Smooth muscle cell (in vitro differentiated cells): Measurements from ENCODE around the gene BZW2. TPM values are rescaled to one million over a fixed set of nuclear protein-coding genes. Genes with fewer than 3 reads are reported as not detected.

Experiments
- DNase-seq: peaks from one replicate; lab custom pipeline; 2025; ENCODE audit not compliant: unreplicated experiment; lab: John Stamatoyannopoulos, UW
- H2AFZ ChIP-seq: fragments of 200-600 bp; sonication (generic); 2 replicates; pipeline ENCODE4 v1.6.0; 2016; ENCODE audit warnings: antibody characterized with exemption, low read depth, mild to moderate bottlenecking
- H3F3A ChIP-seq: fragments of 200-600 bp; sonication (generic); 2 replicates; pipeline ENCODE4 v1.6.0; 2017; ENCODE audit warnings: antibody characterized with exemption, low read depth
- H3K27ac ChIP-seq: fragments of 200-600 bp; sonication (generic); 2 replicates; pipeline ENCODE4 v1.5.1; 2016; ENCODE audit warnings: low read depth, mild to moderate bottlenecking
- H3K27me3 ChIP-seq: fragments of 200-600 bp; sonication (generic); 2 replicates; pipeline ENCODE4 v1.6.1; 2016; ENCODE audit warnings: low read depth, mild to moderate bottlenecking
- H3K36me3 ChIP-seq: fragments of 200-600 bp; sonication (generic); 2 replicates; pipeline ENCODE4 v1.5.1; 2016; ENCODE audit warnings: low read depth
- H3K4me1 ChIP-seq: fragments of 200-600 bp; sonication (generic); 2 replicates; pipeline ENCODE4 v1.5.1; 2016; ENCODE audit warnings: low read depth
- H3K4me2 ChIP-seq: fragments of 200-600 bp; sonication (generic); 2 replicates; pipeline ENCODE4 v1.6.0; 2016; ENCODE audit warnings: mild to moderate bottlenecking
- H3K4me3 ChIP-seq: fragments of 200-600 bp; sonication (generic); 2 replicates; pipeline ENCODE4 v1.5.1; 2016; ENCODE audit warnings: mild to moderate bottlenecking
- H3K79me2 ChIP-seq: fragments of 200-600 bp; sonication (generic); 2 replicates; pipeline ENCODE4 v1.6.0; 2016; ENCODE audit warnings: low read depth, mild to moderate bottlenecking
- H3K9ac ChIP-seq: fragments of 200-600 bp; sonication (generic); 2 replicates; pipeline ENCODE4 v1.6.0; 2016; ENCODE audit warnings: low read depth
- H3K9me3 ChIP-seq: fragments of 200-600 bp; sonication (generic); replicated peaks from 2 replicates; pipeline ENCODE4 v1.5.1; 2016; ENCODE audit warnings: low read depth
- H4K20me1 ChIP-seq: fragments of 200-600 bp; sonication (generic); 2 replicates; pipeline ENCODE4 v1.6.0; 2016; ENCODE audit warnings: low read depth
- CTCF ChIP-seq: fragments of 200-600 bp; sonication (generic); IDR thresholded peaks from 2 replicates; pipeline ENCODE4 v1.5.1; 2017; ENCODE audit warnings: borderline replicate concordance, mild to moderate bottlenecking, antibody characterized with exemption; ENCODE audit not compliant: insufficient read depth, poor library complexity, severe bottlenecking
- WGBS: methylation state at CpG from one replicate; pipeline ENCODE4 v1.1.7; 2016; ENCODE audit warnings: low lambda C conversion rate; 5-methylcytosine and 5-hydroxymethylcytosine counted together
- polyA plus RNA-seq: library from polyadenylated mRNA; unstranded; fragments of >200 nt; fragmentation: Nextera tagmentation; extraction: Ambion mirVana; gene quantifications from 2 replicates; pipeline ENCODE4 v1.2.1, GENCODE V29; 2016
- total RNA-seq: library from RNA; depleted of rRNA; stranded (reverse); fragments of >200 nt; gene quantifications from 2 replicates; pipeline ENCODE4 v1.2.3, GENCODE V29; 2014

BZW2 gene
- total and polyA plus RNA-seq, 2 experiments from 2014 or later: 56.1 to 83.7 TPM

DNA sequence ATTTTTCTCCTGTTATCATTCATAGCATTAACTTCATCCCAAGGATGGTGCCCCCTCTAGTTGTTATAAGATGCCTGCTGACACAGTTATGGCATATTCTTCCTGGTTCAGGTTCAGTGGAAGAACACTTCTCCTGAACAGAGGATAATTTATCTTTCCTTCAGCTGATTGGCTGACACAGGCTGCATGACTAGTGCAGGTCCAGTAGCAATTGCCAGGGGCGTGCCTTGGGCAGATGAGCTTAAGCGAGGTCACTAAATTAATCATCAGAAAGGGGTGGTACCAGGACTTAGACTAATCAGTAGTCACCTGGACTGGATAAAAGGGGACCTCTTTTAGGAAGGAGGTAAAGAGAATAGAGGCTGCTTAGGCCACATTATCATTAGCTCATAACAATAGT is 42.3 kb downstream of the BZW2 start:
- H4K20me1 ChIP-seq: no peaks in the 10 kb centered on the region
- no peak for TF ChIP-seq CTCF
- WGBS: 91% methylated on average over 2 of the region's 2 CpGs

DNA sequence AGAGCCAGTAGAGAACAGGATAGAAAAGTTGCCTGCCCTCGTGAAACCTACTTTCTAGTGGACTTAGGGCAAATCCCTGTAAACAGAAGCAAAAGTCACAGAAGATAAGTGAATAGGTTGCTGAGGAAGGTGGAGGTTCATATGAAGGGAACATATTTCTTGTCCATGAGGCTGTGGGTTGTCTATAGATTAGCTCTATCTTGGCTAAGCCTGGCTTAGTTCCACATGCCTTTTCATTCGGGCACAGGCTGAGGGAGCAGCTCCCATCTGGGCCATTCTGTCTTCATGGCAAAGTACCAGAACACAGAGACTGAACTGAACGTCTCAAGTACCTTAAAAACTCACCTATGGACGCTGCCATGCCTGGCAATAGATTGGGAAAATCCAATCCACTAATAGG is 45.3 kb downstream of the BZW2 start:
- Histone ChIP-seq H3K27me3 (no peaks in the 10 kb centered on the region), H3K79me2 (no peaks in the 10 kb centered on the region), H3K4me3 (no peak overlapping the region), H3K9ac (no peak overlapping the region), H3K27ac (no peak overlapping the region), H3K36me3 (peaks cover 5% of the 10 kb centered on the region), H4K20me1 (no peaks in the 10 kb centered on the region), H3K4me1 (no peaks in the 10 kb centered on the region), H3K4me2 (no peak overlapping the region), H3K9me3 (no peaks in the 10 kb centered on the region), H2AFZ (no peak overlapping the region), H3F3A (no peaks in the 10 kb centered on the region)
- no peak for DNase-seq
- 92% methylated on average over 4 of the region's 4 CpGs for WGBS
- no peak for TF ChIP-seq CTCF

More for the DNA sequence above, 42.3 kb downstream of the BZW2 start:
- Histone ChIP-seq H3K9ac (no peak overlapping the region), H3K4me1 (peaks cover 3% of the 10 kb centered on the region), H3K9me3 (no peaks in the 10 kb centered on the region), H3F3A (peaks cover 5% of the 10 kb centered on the region), H3K4me3 (no peak overlapping the region), H3K4me2 (no peak overlapping the region), H3K36me3 (peaks cover 6% of the 10 kb centered on the region), H3K27ac (no peak overlapping the region), H3K27me3 (no peaks in the 10 kb centered on the region), H2AFZ (no peak overlapping the region), H3K79me2 (no peaks in the 10 kb centered on the region)
- no peak for DNase-seq

GRCh38 chr7:16693601-16694318 is 47.8 kb downstream of the BZW2 start:
- H3K36me3 ChIP-seq: peaks cover 21% of the 10 kb centered on the region
- no peaks in the 10 kb centered on the region for H3K4me1 ChIP-seq
- no peak for DNase-seq
- H4K20me1 ChIP-seq: no peaks in the 10 kb centered on the region
- H3K4me2 ChIP-seq: no peak overlapping the region
- no peaks in the 10 kb centered on the region for H3K9me3 ChIP-seq
- no peaks in the 10 kb centered on the region for H3K79me2 ChIP-seq
- H2AFZ ChIP-seq: no peak overlapping the region
- H3K27me3 ChIP-seq: no peaks in the 10 kb centered on the region
- no peak overlapping the region for H3K9ac ChIP-seq
- no peak overlapping the region for H3K27ac ChIP-seq
- 95% methylated on average over 2 of the region's 2 CpGs for WGBS
- no peaks in the 10 kb centered on the region for H3F3A ChIP-seq
- H3K4me3 ChIP-seq: no peak overlapping the region
- TF ChIP-seq CTCF: no peak

- Histone ChIP-seq H3K4me3 (no peak overlapping the region), H3K36me3 (peaks cover 22% of the 10 kb centered on the region), H3K79me2 (no peaks in the 10 kb centered on the region), H2AFZ (no peak overlapping the region), H3K27me3 (no peaks in the 10 kb centered on the region), H3K9ac (no peak overlapping the region), H3K4me1 (no peaks in the 10 kb centered on the region), H3K27ac (peak overlapping the region; percentile 19), H4K20me1 (no peaks in the 10 kb centered on the region), H3K4me2 (no peak overlapping the region), H3K9me3 (no peaks in the 10 kb centered on the region), H3F3A (no peaks in the 10 kb centered on the region)
- WGBS: 84% methylated on average over 6 of the region's 6 CpGs
- no peak for DNase-seq
- TF ChIP-seq CTCF: no peak
These were observed 48.8 kb downstream of the BZW2 start for GRCh38 chr7:16694806-16695205.
